ENCODE results near the gene GALNTL6.

GALNTL6 gene

DNA sequence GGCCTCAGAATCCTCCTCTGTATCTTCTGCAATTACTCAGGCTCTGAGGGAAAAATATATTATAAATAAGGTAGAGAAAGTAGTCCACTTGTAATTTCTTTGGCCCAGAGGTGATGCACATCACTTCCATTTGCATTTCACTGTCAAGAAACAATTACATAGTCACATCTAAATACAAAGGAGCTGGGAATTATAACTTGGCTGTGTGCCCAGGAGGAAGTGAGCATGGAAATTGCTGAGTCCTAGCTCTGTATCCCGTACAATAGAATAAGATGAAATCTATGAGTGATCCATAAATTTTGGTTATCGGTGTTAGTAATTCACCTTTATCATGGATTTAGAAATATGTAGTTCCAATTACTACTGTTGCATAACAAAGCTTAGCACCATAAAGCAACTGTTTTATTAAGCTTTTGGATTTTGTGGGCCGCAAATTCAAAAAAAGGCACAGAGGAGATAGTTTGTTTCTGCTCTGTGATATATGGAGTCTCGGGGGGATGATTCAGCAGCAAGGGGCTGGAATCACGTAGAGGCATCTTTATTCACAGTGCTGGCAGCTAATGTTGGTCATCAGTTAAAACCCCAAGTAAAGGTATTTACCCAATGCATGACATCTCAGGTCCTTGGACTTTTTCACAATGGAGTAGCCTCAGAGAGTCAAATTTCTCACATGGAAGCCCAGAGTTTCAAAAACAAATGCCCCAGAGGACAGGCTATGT lies 1114.1 kb downstream of the GALNTL6 start:
- Histone ChIP-seq H3K27me3 (ENCODE audit: control insufficient read depth in 1 of 2, insufficient read depth in 2 of 2, low read length in 2 of 2) (no peaks in the 10 kb centered on the region), H3K9me3 (ENCODE audit: low read length) (no peaks in the 10 kb centered on the region), H3K4me3 (ENCODE audit: low read depth in 1 of 2, low read length in 2 of 2) (no peak overlapping the region), H3K9ac (ENCODE audit: low read length) (no peak overlapping the region), H3K36me3 (ENCODE audit: insufficient read depth, low read length) (no peaks in the 10 kb centered on the region), H3K4me1 (ENCODE audit: insufficient read depth, low read length) (no peaks in the 10 kb centered on the region), H3K27ac (ENCODE audit: low read depth, low read length) (no peak overlapping the region)

GRCh38 chr4:172928347-172928746 lies 1115.1 kb downstream of the GALNTL6 start:
- no peaks in the 10 kb centered on the region for H3K36me3 ChIP-seq (ENCODE audit: insufficient read depth, low read length)
- no peak overlapping the region for H3K9ac ChIP-seq (ENCODE audit: low read length)
- no peaks in the 10 kb centered on the region for H3K4me1 ChIP-seq (ENCODE audit: insufficient read depth, low read length)
- H3K27me3 ChIP-seq (ENCODE audit: control insufficient read depth in 1 of 2, insufficient read depth in 2 of 2, low read length in 2 of 2) = no peaks in the 10 kb centered on the region
- H3K27ac ChIP-seq (ENCODE audit: low read depth, low read length) = no peak overlapping the region
- H3K4me3 ChIP-seq (ENCODE audit: low read depth in 1 of 2, low read length in 2 of 2) = no peak overlapping the region
- H3K9me3 ChIP-seq (ENCODE audit: low read length) = no peaks in the 10 kb centered on the region

- Histone ChIP-seq H3K9me3 (ENCODE audit: low read length) (no peaks in the 10 kb centered on the region), H3K36me3 (ENCODE audit: insufficient read depth, low read length) (no peaks in the 10 kb centered on the region), H3K9ac (ENCODE audit: low read length) (no peak overlapping the region), H3K4me1 (ENCODE audit: insufficient read depth, low read length) (no peaks in the 10 kb centered on the region), H3K4me3 (ENCODE audit: low read depth in 1 of 2, low read length in 2 of 2) (no peak overlapping the region), H3K27me3 (ENCODE audit: control insufficient read depth in 1 of 2, insufficient read depth in 2 of 2, low read length in 2 of 2) (no peaks in the 10 kb centered on the region), H3K27ac (ENCODE audit: low read depth, low read length) (no peak overlapping the region)
Observed at GRCh38 chr4:172938072-172938829, 1125.0 kb downstream of the GALNTL6 start.

DNA sequence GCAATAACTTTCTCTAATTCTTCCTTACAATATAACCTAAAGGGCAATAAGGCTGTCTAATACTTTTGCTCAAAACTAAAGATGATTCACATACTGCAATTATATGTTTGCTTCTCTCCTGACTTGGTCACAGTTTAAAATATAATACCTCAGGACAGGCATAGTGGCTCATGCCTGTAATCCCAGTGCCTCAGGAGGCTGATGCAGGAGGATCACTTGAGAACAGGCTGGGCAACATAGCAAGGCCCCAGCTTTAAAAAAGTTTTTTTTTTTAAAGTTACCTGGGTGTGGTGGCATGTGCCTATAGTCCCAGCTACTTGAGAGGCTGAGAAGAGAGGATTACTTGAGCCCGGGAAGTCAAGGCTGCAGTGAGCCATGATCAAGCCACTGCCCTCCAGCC lies 1125.7 kb downstream of the GALNTL6 start:
- Histone ChIP-seq H3K9me3 (ENCODE audit: low read length) (no peaks in the 10 kb centered on the region), H3K27ac (ENCODE audit: low read depth, low read length) (no peak overlapping the region), H3K9ac (ENCODE audit: low read length) (no peak overlapping the region), H3K4me1 (ENCODE audit: insufficient read depth, low read length) (no peaks in the 10 kb centered on the region), H3K36me3 (ENCODE audit: insufficient read depth, low read length) (no peaks in the 10 kb centered on the region), H3K27me3 (ENCODE audit: control insufficient read depth in 1 of 2, insufficient read depth in 2 of 2, low read length in 2 of 2) (no peaks in the 10 kb centered on the region), H3K4me3 (ENCODE audit: low read depth in 1 of 2, low read length in 2 of 2) (no peak overlapping the region)

GRCh38 chr4:172942840-172943239 lies 1129.6 kb downstream of the GALNTL6 start:
- no peaks in the 10 kb centered on the region for H3K4me1 ChIP-seq (ENCODE audit: insufficient read depth, low read length)
- H3K9ac ChIP-seq (ENCODE audit: low read length) = no peak overlapping the region
- H3K9me3 ChIP-seq (ENCODE audit: low read length) = no peaks in the 10 kb centered on the region
- no peaks in the 10 kb centered on the region for H3K27me3 ChIP-seq (ENCODE audit: control insufficient read depth in 1 of 2, insufficient read depth in 2 of 2, low read length in 2 of 2)
- H3K4me3 ChIP-seq (ENCODE audit: low read depth in 1 of 2, low read length in 2 of 2) = no peak overlapping the region
- no peaks in the 10 kb centered on the region for H3K36me3 ChIP-seq (ENCODE audit: insufficient read depth, low read length)
- H3K27ac ChIP-seq (ENCODE audit: low read depth, low read length) = no peak overlapping the region

DNA sequence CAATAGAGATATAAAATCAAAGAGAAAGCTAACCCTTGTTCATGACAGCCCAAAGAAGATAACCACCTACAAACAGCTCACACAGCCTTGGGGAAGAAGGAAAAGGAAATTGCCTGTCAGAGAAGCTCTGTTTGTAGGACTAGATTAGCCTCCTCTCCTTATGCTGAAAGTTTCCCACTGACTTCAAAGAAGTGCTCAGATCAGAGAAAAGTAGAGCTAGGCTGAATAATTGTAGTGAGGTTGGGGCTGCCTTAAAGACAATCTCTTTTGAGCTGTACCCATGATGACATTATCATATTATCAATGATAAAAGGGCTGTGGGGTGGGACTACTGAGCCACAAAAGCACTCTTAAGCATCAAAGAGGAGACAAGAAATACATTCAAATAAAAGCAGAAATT lies 1132.4 kb downstream of the GALNTL6 start:
- no peaks in the 10 kb centered on the region for H3K4me1 ChIP-seq (ENCODE audit: insufficient read depth, low read length)

DNA sequence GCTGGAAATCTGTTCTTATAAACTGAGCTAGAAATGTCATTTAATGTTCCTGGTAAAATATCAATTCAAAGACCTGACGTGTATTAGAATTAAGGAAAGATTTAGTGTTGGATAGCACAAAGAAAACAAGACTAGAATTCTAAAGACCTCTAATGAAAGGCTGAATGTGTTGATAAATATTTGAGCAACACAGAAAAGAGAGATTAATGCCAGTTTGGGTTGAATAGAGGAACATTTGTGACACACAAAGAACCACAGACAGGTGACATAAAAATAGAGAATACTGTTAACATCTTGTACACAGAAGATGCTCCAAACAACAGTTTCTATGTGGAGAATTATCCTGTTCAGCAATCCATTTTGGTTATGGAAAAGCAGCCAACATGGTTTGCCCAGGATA lies 1133.3 kb downstream of the GALNTL6 start:
- Histone ChIP-seq H3K9me3 (ENCODE audit: low read length) (no peaks in the 10 kb centered on the region), H3K4me3 (ENCODE audit: low read depth in 1 of 2, low read length in 2 of 2) (no peak overlapping the region), H3K27ac (ENCODE audit: low read depth, low read length) (no peak overlapping the region), H3K4me1 (ENCODE audit: insufficient read depth, low read length) (no peaks in the 10 kb centered on the region), H3K9ac (ENCODE audit: low read length) (no peak overlapping the region), H3K36me3 (ENCODE audit: insufficient read depth, low read length) (no peaks in the 10 kb centered on the region), H3K27me3 (ENCODE audit: control insufficient read depth in 1 of 2, insufficient read depth in 2 of 2, low read length in 2 of 2) (no peaks in the 10 kb centered on the region)

More for the DNA sequence above, 1132.4 kb downstream of the GALNTL6 start:
- H3K27ac ChIP-seq (ENCODE audit: low read depth, low read length) = no peak overlapping the region
- no peak overlapping the region for H3K9ac ChIP-seq (ENCODE audit: low read length)
- H3K36me3 ChIP-seq (ENCODE audit: insufficient read depth, low read length) = no peaks in the 10 kb centered on the region
- no peaks in the 10 kb centered on the region for H3K27me3 ChIP-seq (ENCODE audit: control insufficient read depth in 1 of 2, insufficient read depth in 2 of 2, low read length in 2 of 2)
- no peak overlapping the region for H3K4me3 ChIP-seq (ENCODE audit: low read depth in 1 of 2, low read length in 2 of 2)
- H3K9me3 ChIP-seq (ENCODE audit: low read length) = no peaks in the 10 kb centered on the region

GRCh38 chr4:172947594-172947993 lies 1134.4 kb downstream of the GALNTL6 start:
- Histone ChIP-seq H3K36me3 (ENCODE audit: insufficient read depth, low read length) (no peaks in the 10 kb centered on the region), H3K9me3 (ENCODE audit: low read length) (no peaks in the 10 kb centered on the region), H3K27me3 (ENCODE audit: control insufficient read depth in 1 of 2, insufficient read depth in 2 of 2, low read length in 2 of 2) (no peaks in the 10 kb centered on the region), H3K4me3 (ENCODE audit: low read depth in 1 of 2, low read length in 2 of 2) (no peak overlapping the region), H3K27ac (ENCODE audit: low read depth, low read length) (no peak overlapping the region), H3K9ac (ENCODE audit: low read length) (no peak overlapping the region), H3K4me1 (ENCODE audit: insufficient read depth, low read length) (no peaks in the 10 kb centered on the region)

DNA sequence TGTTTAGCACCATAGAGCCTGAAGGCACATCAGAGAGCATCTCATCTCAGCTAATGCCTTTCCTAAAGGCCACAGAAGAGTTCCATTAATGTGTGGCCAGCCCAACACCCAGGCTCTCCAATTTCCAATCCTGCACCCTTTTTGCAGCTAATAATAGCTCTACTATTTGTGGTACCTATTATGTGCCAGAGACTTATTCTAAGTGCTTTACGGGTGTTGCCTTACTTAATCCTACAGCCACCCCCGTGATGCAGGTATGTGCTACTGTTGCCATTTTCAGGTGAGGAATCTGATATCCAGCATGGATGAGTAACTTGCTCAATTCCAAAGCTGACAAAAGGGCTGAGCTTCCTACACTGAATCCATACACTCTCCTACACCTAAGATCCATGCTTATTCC lies 1137.8 kb downstream of the GALNTL6 start:
- Histone ChIP-seq H3K27ac (ENCODE audit: low read depth, low read length) (no peak overlapping the region), H3K4me3 (ENCODE audit: low read depth in 1 of 2, low read length in 2 of 2) (no peak overlapping the region), H3K36me3 (ENCODE audit: insufficient read depth, low read length) (no peaks in the 10 kb centered on the region), H3K4me1 (ENCODE audit: insufficient read depth, low read length) (no peaks in the 10 kb centered on the region), H3K9ac (ENCODE audit: low read length) (no peak overlapping the region), H3K9me3 (ENCODE audit: low read length) (no peaks in the 10 kb centered on the region), H3K27me3 (ENCODE audit: control insufficient read depth in 1 of 2, insufficient read depth in 2 of 2, low read length in 2 of 2) (no peaks in the 10 kb centered on the region)

- no peaks in the 10 kb centered on the region for H3K9me3 ChIP-seq (ENCODE audit: low read length)
- no peaks in the 10 kb centered on the region for H3K36me3 ChIP-seq (ENCODE audit: insufficient read depth, low read length)
- no peak overlapping the region for H3K4me3 ChIP-seq (ENCODE audit: low read depth in 1 of 2, low read length in 2 of 2)
- no peaks in the 10 kb centered on the region for H3K27me3 ChIP-seq (ENCODE audit: control insufficient read depth in 1 of 2, insufficient read depth in 2 of 2, low read length in 2 of 2)
- H3K4me1 ChIP-seq (ENCODE audit: insufficient read depth, low read length) = no peaks in the 10 kb centered on the region
- H3K27ac ChIP-seq (ENCODE audit: low read depth, low read length) = no peak overlapping the region
- H3K9ac ChIP-seq (ENCODE audit: low read length) = no peak overlapping the region
Observed at GRCh38 chr4:172951679-172952451, 1138.7 kb downstream of the GALNTL6 start.

- Histone ChIP-seq H3K36me3 (ENCODE audit: insufficient read depth, low read length) (no peaks in the 10 kb centered on the region), H3K4me3 (ENCODE audit: low read depth in 1 of 2, low read length in 2 of 2) (no peak overlapping the region), H3K9ac (ENCODE audit: low read length) (no peak overlapping the region), H3K27ac (ENCODE audit: low read depth, low read length) (no peak overlapping the region), H3K9me3 (ENCODE audit: low read length) (no peaks in the 10 kb centered on the region), H3K4me1 (ENCODE audit: insufficient read depth, low read length) (no peaks in the 10 kb centered on the region), H3K27me3 (ENCODE audit: control insufficient read depth in 1 of 2, insufficient read depth in 2 of 2, low read length in 2 of 2) (no peaks in the 10 kb centered on the region)
Observed at GRCh38 chr4:172953896-172954568, 1140.8 kb downstream of the GALNTL6 start.

Data from muscle layer of colon (tissue), 2 donors.